GM21526 (cell line): ENCODE measurements around the gene STK32C.
"Not testable (repeated sequence)": the region's sequence is repeated elsewhere in the genome, so short reads cannot be mapped to it uniquely, and the experiment has no call there.

Source experiments
- ATAC-seq: cut with Tn5 transposase; IDR thresholded peaks from one replicate; pipeline ENCODE4 v1.9.1; 2021; ENCODE audit warnings: moderate library complexity; ENCODE audit not compliant: unreplicated experiment, low FRiP score

STK32C gene

GRCh38 chr10:132339276-132339675 is 31.5 kb upstream of the STK32C start:
- no peak for ATAC-seq

DNA sequence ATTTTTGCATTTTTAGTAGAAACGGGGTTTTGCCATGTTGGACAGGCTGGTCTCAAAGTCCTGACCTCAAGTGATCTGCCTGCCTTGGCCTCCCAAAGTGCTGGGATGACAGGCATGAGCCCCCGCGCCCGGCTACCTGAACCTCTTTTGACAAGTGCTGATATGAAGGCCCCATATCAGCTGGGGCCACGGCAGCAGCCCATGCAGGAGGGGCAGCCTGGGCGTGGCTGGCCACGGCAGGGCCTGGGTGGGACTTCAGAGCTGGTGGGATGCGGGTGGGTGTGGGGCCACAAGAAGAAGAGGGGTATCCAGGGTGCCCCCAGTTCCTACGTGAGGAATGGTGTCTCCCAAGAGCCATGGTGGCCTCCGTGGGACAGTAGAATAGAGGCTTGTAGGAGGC is 31.1 kb upstream of the STK32C start:
- ATAC-seq = no peak

GRCh38 chr10:132337854-132338253 is 30.1 kb upstream of the STK32C start:
- not testable (repeated sequence) for ATAC-seq

GRCh38 chr10:132336919-132337407 is 29.2 kb upstream of the STK32C start:
- ATAC-seq = no peak

DNA sequence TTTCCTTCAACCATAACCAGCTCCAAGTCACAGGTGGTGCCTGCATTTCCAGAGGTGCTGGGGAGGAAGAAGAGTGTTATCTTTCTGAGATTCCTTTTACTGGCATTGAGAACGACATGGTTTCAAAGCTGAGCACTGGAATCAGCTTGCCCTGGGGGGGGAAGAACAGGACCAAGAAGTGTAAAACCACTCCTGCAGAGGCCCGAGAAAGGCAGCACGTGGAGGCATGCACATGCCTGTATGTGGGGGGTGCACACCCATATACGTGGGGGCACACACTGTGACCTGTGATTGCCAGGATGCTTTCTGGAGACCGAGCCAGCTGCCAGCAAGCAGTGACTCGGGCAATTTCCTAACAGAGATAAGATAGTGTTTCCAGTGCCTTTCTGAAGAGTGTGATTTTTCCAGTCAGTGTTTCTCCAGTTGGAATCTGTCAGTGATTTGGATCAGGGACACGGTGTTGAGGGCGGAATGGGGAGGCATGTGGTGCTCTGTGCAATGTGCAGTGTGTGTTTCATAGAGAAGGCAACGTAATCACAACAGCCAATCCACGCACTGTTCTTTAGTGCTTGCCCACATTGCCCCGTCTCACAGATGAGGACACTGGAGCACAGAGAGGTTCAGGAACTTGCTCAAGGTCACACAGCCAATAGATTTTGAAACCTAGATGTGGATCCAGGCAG is 28.5 kb upstream of the STK32C start:
- ATAC-seq = no peak

DNA sequence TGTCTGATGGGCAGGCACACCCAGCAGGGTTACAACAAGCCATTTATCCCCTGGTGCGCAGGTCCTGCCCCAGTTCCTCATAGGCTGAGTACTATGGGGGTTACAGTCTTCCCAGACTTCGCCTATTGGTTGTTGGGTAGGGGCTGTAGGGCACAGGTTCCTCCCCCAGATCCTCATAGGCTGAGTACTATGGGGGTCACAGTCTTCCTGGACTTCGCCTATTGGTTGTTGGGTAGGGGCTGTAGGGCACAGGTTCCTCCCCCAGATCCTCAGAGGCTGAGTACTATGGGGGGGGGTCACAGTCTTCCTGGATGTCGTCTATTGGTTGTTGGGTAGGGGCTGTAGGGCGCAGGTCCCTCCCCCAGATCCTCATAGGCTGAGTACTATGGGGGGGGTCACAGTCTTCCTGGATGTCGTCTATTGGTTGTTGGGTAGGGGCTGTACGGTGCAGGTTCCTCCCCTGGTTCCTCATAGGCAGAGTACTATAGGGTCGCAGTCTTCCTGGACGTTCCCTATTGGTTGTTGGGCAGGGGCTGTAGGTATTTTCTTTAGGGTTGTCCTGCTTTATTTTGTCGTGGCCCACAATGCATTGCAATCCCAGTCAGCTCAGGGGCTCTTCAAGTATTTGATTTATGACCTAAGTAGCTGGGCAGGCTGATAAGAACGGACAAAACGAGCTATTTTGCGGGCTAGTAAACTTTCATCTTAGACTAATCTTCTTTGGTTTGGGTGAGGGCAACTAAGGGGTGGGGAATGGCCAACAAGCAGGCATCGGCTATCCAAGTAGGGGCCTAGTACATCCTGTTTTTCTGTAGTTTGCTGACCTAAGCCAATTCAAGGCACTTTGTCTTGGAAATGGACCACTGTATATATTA is 27.7 kb upstream of the STK32C start:
- ATAC-seq = peak; percentile 26

DNA sequence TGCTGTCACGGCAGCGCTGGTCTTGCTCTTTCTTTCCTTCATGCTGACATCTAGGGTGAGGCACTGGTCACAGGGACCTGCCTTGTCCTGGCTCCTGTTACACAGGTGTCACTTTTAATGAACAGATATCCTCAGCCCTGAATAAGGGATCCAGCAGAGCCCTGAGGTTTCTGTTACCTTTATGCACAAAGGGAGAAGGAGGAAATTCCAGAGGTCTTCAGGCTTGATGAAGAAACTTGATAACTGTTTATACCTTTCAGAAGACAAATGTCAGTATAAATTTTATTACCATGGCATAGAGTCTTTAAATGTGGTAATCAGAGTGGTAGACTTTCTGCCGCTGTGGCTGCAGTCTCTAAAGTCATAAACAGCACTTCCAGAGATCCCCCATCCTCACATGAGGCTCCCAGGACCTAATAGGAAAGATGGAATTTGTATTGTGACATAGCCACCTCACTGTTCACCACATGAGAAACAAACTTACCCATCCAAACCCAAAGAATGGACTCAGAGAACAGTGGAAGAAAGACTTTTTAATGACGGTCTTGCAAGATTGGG is 27.0 kb upstream of the STK32C start:
- no peak for ATAC-seq

GRCh38 chr10:132333386-132333785 is 25.6 kb upstream of the STK32C start:
- ATAC-seq = no peak

GRCh38 chr10:132332433-132332754 is 24.6 kb upstream of the STK32C start:
- peak; percentile 45 for ATAC-seq

DNA sequence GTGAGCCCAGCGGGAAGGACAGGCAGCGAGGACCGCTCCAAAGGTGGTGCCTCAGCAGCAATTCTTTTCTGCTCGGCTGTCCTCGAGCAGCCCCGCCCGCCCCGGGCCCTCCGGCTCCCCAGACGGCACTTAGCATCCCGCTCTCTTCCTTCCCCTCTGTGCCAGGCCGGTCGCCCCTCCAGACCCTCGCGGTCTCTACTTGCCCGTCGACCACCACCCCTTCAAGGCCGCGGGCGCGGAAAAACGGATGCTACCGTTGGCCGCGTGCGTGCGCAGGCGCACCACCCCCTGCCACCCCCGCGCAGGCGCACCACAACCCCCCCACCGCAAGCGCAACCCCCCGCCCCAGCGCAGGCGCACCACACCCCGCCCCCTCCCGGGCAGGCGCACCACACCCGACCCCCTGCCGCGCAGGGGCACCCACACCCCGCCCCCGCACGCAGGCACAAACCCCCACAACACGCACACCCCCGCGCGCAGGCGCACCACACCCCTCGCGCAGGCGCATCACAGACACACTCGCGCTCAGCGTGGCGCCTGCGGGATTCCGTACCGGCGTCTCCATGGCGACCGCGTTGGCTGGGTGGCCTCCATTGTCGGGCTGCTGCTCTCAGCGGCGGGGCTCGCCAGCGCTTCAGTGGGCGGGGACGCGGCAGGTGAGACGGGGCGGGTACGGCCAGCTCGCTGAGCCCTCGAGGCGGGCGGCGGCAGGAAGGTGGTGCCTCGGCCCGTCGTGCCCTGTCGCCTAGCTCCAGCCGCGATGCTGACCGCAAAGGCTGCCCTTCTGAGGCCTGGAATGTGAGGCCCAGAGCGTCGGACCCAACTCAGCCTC is 24.1 kb upstream of the STK32C start, which contains the start of gene LRRC27:
LRRC27 (plus strand) TSS at position 593 of the 832 bp plus-strand sequence. CDS start 1,332 bp downstream, outside the sequence.
- peak; percentile 77 for ATAC-seq

DNA sequence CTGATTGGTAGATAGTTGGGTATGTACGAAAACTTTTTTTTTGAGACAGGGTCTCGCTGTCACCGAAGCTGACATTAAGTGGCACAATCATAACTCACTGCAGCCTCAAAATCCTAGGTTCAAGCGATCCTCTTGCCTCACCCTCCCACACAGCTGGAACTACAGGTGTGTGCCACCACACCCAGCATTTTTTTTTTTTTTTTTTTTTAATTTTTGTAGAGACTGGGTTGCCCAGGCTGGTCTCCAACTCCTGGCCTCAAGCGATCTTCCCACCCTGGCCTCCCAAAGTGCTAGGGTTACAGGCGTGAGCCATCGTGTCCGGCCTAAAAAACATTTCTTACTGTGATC is 22.7 kb upstream of the STK32C start:
- no peak for ATAC-seq

DNA sequence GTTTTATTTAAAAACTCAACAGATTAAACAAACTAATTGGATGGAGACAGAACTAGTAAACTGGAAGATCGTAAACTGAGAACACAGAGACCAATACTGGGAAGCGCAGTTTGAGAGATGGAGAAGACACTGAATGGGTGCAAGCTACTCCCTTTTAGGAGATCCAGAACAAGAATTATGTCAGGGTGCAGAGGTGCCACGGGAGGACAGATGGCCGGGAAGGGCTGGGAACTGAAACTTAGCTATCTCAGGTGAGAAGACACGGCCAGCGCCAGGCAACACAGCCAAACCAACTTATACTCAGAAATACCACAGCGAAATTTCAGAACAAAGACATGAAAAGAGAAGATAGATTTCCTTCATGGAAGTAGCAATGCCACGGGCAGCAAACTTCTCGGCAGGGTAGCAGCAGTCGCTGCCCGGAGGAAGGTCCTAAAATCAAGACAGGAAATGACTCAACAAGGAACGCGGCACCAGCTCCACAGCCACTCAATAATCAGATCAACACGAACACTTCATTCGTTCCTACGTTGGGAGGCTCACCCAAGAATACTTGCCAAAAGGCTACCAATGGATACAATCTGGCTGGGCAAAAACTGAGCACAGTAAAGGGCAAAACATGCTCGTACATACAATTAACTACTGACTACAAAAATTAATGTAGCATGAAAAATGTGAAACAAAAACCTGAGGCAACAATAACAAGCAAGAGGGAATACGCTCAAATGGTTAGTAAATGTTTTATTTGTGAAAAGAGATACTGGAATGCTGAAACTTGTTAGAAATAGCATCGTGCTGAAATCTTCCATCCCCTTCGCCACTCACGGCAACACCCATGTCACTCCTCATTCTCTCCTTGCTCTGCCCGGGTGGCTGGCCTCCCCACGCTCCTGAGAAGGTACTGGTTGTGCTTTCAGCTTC is 22.1 kb upstream of the STK32C start:
- no peak for ATAC-seq

- ATAC-seq = no peak
Observed at GRCh38 chr10:132328738-132329137, 21.0 kb upstream of the STK32C start.

GRCh38 chr10:132328106-132328505 is 20.4 kb upstream of the STK32C start:
- ATAC-seq = no peak

- no peak for ATAC-seq
Observed at GRCh38 chr10:132326925-132327324, 19.2 kb upstream of the STK32C start.

DNA sequence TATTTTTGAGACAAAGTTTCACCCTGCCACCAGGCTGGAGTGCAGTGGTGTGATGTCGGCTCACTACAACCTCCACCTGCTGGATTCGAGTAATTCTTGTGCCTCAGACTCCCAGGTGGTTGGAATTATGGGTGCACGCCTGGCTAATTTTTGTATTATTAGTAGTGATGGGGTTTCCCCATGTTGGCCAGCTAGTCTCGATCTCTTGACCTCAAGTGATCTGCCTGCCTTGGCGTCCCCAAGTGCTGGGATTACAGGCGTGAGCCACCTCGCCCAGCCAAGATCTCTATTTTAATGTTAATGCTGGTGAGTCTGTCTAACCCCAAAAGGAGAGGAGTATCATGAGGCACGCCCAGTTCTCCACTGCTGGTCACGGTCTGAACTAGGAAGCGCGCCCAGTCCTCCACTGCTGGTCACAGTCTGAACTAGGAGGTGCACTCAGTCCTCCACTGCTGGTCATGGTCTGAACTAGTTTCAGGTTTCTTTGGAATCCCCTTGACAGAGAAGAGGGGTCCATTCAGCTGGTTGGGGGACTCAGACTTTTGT is 18.7 kb upstream of the STK32C start:
- ATAC-seq = no peak

DNA sequence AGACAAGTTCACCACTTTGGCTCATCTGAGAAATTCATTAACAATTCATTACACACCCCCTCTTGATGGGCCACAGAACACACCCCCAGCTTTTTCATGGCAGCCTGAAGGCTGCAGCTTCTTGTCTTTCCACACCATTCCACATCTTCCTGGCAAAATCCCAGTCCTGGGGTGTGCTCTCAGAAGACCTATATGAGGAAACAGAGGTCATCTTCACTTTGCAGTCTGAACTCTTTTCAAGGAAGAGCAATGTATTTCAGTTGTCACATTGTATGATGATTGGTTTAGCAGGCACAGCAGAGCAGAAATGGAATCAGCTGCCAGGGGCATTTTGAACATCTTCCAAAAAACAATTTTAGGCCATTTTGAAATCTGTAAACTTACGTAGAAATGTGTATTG is 16.4 kb upstream of the STK32C start:
- no peak for ATAC-seq

GRCh38 chr10:132322586-132323048 is 14.9 kb upstream of the STK32C start:
- no peak for ATAC-seq

DNA sequence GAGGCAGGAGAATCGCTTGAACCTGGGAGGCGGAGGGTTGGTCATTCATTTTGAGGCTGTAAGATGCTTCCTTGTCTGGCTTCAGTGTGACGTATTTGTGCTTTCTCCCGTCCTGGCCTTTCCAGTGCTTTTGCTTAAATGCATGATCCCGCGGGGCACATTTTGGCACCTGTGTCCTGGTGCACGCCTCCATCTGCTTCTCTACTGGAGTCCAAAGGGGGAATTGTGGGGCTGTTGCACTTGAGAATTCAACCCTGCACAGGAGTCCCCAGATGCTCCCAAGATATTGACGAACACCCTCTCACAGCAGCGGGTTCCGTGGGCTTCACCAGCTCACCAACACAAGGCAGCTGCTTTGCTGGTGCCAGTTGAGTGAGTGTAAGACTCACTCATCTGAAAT is 14.0 kb upstream of the STK32C start:
- no peak for ATAC-seq
